Left hindlimb (tissue), 1 donor: Measurements from ENCODE around the gene ATP8B1.

ENCODE experiments used
- DNase-seq: peaks from one replicate; pipeline ENCODE4 v3.0.0-alpha.2; 2018

The ATP8B1 gene

GRCh38 chr18:57816208-57816954 lies 13.3 kb upstream of the ATP8B1 start:
- DNase-seq: no peak

DNA sequence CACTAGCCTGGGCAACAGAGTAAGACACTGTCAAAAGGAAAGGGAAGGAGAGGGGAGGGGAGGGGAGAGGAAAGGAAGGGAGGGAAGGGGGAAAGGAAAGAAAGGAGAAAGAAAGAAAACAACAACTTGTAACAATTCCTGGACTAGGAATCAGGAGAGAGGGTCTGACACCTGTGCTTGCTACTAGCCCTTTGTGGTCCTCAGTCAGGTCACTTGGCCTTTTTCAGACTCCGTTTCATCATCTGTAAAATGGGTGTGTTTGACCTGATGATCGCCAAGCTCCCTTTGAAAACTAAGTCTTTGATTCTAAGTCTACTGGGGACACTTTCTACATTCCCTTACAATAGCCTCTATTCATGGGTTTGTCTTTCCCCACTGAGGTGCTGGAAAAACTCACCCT lies 11.4 kb upstream of the ATP8B1 start:
- no peak for DNase-seq

DNA sequence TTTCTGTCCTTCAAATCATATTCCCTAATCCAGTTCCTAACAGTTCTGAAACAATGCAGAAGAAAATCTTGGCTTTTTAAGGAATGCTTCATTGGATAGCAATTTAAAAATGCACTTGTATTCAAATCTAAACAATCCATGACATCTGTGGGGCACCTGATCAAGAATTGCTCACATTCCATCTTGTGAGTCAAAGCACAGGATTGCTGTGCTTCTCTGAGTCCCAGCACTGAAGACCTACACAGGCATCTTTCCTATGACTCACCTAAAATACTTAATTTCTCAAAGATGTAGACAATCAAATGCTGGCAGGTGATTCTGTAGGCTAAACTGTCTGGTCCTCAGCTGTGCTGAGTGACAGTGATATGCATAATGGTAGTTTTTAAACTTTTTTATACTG lies 10.1 kb upstream of the ATP8B1 start:
- no peak for DNase-seq

- DNase-seq: no peak
Measured at GRCh38 chr18:57812126-57812477, 9.0 kb upstream of the ATP8B1 start.

GRCh38 chr18:57811477-57812125 lies 8.5 kb upstream of the ATP8B1 start:
- no peak for DNase-seq

DNA sequence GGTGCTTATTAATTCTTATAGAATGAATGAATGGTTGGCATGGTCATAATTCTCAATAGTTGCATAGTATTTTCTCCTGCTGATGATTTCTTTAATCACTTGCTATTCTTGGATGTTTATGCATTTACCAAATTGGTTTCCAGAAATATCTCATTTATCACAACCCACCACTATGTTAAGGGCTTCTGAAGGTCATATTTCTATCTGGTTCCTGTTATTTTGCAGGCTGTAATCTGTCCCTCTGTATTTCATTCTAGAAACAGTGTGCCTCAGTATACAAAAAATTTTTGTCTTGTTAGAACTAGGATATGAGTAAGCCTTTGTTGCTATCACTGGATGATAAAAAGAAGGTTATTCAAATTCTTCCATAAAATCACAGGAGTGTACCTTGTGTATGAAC lies 6.1 kb upstream of the ATP8B1 start:
- DNase-seq: no peak

GRCh38 chr18:57807336-57808117 lies 4.4 kb upstream of the ATP8B1 start:
- no peak for DNase-seq

GRCh38 chr18:57806978-57807285 lies 3.8 kb upstream of the ATP8B1 start:
- DNase-seq: no peak

DNA sequence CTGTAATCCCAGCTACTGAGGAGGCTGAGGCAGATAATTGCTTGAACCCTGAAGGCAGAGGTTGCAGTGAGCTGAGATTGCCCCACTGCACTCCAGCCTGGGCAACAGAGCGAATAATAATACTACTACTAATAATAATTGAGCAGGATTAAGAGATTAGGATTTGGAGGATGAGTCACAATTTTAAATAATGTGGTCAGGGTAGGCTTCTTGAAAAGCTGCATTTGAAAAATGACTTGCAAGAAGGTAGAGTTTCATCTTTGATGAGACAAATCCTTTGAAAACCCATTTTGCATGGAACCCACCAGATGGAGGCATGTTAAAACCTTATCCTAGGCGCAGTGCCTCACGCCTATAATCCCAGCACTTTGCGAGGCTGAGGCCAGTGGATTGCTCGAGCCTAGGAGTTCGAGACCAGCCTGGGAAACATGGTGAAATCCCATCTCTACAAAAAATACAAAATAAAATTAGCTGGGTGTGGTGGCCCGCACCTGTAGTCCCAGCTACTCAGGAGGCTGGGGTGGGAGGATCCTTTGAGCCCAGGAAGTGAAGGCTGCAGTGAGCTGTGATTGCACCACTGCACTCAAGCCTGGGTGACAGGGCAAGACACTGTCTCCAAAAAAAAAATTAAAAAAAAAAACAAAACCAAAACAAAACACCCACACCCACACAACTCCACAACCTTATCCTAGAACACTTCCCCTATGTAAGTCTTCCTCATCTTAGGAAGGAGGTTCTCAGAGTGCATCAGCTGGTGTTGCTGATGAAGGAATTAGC lies 3.3 kb upstream of the ATP8B1 start:
- no peak for DNase-seq

DNA sequence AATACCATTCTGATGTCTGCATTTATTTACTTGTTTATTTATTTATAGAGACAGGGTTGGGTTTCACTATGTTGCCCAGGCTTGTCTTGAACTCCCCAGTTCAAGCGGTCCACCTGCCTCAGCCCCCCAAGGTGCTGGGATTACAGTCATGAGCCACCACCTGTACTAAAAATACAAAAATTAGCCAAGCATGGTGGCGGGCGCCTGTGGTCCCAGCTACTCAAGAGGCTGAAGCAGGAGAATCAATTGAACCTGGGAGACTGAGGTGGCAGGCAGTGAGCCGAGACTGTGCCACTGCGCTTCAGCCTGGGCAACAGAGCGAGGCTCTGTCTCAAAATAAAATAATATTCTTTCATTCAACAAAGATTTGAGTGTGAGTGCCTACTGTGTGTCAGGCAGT lies 2.0 kb upstream of the ATP8B1 start:
- no peak for DNase-seq

- no peak for DNase-seq
Measured at GRCh38 chr18:57804557-57804956, 1.4 kb upstream of the ATP8B1 start.

DNA sequence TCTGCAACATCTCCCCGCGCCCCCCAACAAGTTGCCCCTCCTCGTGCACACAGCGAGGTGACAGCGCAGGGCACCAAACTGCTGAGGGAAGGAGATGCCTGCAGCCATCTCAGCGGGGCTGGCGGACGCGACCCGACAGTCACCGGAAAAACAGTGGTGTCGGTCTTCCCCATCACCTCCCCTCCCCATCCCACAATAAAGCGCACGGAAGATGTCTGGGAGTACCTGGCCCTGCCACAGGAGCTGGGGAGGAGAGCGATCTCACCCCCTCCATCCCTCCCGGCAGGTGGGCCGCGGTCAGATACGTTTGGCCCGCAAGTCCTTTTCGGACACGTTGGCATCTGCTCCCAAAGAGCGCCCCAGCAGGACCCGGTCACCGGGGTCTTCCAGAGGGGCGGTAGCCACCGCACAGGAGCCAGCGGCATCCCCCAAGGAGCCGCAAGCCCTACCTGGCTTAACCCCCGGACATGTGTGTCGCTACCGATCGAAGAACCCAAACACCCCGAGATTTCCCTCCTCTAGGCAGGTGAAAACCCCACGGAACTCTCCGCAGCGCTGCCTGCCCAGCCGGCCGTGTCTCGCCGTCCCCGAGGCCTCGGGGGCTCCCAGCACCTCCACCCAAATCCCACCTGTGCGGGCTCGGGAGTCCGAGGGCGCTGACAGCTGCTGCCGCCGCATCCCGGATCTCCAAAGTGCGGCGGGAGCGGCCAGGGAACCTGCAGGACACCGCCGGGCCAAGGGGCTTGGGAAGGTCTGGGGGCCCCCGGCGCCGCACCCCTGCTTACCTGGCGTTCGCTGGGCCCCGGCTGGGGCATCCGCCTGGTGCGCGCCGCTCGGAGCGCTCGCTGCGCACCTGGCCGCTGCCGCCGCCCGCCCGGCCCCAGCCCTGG lies 657 bp downstream of the ATP8B1 start:
- no peak for DNase-seq

DNA sequence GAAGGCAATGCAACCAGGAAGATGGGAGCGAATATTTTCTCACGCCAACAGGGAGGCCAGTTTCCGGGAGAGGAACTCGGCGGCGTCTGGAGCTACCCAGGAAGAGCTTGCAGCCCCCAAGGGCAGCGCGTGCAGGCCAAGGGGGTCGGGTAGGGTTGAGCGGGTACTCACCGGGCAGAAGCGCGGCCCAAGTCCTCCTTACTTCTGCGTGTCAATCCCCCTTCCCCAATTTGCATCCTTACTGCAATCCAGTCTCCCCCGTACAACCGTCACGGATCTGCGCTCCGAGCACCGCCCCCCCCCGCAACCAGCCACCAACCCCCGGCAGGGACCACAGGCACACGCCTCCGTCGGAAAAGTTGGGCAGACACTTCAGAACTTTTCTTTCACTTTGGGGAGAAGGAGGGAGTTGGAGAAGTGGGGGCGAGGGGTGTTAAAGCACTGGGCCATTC lies 1.3 kb downstream of the ATP8B1 start:
- peak; percentile 51 for DNase-seq

DNA sequence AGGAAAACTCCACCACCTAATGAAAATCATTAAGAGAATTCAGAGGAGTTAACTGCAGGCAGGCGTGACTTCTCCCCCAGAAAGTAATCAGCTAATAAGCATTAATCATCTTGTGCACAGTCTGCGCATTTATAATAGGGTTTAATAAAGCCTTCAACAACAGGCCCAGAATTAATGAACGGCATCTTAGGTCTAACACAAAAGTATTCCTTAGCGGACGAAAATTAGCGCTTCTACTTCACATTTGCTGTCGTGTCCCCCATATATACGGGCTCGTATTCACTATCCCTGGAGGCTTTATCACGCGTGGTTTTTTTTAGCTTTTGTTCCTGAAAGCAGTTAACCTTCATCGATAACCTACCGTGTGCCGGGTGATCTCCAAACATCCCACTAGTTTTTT lies 1.8 kb downstream of the ATP8B1 start:
- no peak for DNase-seq

- DNase-seq: no peak
Measured at GRCh38 chr18:57798713-57799373, 4.3 kb downstream of the ATP8B1 start.

GRCh38 chr18:57797209-57797651 lies 5.9 kb downstream of the ATP8B1 start:
- DNase-seq: no peak

DNA sequence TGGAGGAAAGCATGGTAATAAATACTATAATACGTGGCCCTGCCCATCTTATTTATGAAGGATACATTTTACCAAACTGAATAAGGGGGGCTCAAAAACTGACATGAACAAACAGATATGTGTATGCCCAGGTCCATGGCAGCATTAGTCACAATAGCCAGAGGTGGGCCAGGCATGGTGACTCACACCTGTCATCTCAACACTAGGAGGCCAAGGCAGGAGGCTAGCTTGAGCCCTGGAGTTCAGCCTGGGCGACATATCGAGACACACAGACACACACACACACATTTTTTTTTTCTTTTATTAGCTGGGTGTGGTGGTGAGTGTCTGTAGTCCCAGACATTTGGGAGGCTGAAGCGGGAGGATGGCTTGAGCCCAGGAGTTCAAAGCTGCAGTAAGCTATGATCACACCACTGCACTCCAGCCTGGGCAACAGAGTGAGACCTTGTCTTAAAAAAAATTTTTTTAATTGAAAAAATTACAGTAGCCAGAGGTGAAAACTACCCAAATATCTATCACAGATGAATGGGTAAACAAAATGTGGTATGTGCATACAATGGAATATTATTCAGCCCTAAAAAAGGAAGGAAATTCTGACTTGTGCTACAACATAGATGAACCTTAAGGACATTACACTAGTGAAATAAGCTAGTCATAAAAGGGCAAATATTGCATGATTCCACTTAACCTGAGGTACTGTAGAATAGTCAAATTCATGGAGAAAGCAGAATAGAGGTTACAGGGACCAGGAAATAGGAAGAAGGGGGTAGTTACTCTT lies 8.0 kb downstream of the ATP8B1 start:
- DNase-seq: no peak

- DNase-seq: no peak
Measured at GRCh38 chr18:57793302-57793986, 9.7 kb downstream of the ATP8B1 start.

- no peak for DNase-seq
Measured at GRCh38 chr18:57792631-57793301, 10.3 kb downstream of the ATP8B1 start.

GRCh38 chr18:57791911-57792310 lies 11.2 kb downstream of the ATP8B1 start:
- no peak for DNase-seq
